GM12801 (cell line): Measurements from ENCODE around the gene ONECUT1.

ENCODE experiments used
- TF ChIP-seq, protein P1 (sequence below): IDR thresholded peaks from one replicate; pipeline ENCODE4 v1.5.1; 2011; ENCODE audit warnings: control low read depth; ENCODE audit not compliant: insufficient read length; ENCODE audit errors: extremely low read depth

Gene ONECUT1

DNA sequence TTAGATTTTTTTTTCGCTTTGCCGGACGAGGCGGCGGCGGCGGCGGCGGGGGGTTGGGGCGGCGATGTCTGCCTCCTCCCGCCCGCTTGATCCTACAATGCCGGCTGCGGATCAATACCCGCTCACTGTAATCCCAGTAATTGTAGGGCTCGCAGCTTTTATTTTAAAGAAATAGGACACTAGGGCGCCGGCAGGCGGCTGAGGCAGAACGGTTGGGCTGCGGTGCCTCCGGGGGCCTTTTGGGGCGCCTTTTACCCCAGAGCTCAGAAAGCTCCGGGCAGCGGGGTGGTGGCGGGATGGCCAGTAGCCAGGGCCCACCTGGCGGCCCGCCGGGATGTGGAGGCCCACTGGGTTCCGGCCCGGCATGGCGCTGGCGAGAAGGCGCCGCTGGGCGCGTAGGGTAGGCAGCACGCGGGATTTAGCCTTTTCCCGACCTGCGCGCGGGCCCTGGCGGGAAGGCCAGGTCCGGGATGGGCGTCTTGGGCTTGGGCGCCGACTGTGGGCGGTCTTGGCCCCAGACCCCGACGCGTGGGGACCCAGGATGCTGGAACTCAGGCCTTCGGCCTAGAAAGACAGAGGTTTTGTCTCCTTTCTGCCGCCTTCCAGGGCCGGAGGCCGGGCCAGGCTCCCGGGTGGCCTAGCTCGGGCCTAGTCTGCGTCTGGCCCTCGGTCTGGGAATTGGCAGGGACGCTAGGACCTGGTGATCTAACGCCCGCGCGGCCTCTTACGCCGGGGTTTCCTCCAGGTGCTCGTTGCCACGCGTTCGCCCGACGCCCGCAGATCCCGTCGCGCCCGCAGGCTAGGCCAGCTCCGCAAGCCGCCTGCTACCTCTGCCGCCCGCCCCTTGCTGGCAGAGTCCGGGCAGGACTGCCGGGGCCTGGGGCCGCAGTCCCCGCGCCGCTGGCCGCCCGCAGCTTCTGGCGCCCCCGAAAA lies 15.5 kb upstream of the ONECUT1 start:
- TF ChIP-seq, protein P1, sequence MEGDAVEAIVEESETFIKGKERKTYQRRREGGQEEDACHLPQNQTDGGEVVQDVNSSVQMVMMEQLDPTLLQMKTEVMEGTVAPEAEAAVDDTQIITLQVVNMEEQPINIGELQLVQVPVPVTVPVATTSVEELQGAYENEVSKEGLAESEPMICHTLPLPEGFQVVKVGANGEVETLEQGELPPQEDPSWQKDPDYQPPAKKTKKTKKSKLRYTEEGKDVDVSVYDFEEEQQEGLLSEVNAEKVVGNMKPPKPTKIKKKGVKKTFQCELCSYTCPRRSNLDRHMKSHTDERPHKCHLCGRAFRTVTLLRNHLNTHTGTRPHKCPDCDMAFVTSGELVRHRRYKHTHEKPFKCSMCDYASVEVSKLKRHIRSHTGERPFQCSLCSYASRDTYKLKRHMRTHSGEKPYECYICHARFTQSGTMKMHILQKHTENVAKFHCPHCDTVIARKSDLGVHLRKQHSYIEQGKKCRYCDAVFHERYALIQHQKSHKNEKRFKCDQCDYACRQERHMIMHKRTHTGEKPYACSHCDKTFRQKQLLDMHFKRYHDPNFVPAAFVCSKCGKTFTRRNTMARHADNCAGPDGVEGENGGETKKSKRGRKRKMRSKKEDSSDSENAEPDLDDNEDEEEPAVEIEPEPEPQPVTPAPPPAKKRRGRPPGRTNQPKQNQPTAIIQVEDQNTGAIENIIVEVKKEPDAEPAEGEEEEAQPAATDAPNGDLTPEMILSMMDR, result no peak

DNA sequence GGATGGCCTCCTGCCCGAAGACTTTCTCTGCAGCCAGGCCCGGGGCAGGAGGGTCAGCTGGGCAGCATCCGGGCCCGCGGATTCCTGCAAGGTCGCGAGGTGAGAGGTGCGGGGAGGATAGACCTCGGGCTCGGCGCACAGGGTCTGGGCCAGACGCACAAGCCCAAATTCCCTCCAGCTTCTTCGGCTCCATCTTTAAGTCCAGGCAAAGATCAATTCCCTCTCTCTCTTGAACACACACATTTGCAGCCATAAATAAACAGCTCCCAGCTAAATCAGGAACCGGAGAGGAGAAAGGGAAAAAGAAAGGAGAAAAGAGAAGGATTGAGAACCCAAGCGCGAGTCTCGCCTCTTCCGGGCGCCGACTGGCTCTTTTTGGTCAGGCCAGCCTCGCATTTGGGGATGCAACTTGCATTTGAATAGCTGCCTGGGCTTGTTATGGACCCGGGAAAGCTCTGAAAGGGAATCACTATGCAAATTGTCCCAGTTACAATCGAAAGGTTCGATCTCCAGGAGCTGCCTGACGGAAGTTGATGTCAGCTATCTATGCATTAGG lies 14.5 kb upstream of the ONECUT1 start:
- TF ChIP-seq, protein P1, result no peak

DNA sequence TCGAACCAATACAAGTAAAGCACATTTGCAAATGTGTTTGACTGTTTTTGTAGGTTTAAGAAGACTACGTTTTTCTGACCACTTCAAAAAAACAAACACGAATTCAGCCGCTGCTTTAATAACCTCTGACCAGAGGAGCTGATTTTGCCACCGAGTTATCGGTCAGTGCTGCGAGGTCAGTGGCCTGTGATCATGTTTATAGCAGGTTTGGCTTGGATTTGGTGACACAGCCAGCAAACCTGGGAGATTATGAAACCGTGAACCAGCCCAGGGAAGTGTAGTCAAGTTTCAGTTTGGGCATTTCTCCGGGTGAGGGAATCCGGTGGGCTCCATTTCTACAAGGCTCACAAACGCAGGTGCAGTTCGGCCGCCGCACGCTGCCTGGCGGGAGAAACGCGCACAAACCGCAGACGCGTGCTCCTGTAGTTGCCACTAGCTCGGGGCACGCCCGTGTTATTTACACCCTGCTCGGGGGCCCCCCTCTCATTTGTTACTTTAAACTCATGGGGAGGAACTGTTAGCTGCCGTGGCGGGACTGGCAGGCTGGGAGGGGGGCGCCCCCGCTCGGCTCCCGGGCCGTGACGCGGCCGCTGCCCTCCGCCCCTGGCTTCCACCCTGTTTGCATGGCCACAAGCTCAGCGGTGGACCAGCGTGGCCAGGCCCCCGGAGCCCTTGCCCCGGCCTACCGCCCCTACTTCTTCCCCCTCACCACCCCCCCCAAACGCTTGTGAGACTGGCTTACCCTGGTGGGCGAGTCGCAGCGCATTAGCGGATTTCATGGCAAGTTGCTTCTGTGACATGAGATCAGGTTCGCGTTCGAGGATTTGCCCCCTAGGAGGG lies 13.6 kb upstream of the ONECUT1 start:
- TF ChIP-seq, protein P1, result no peak

- TF ChIP-seq, protein P1, result no peak
Measured at GRCh38 chr15:52803108-52803466, 13.0 kb upstream of the ONECUT1 start.

GRCh38 chr15:52802110-52802509 lies 12.0 kb upstream of the ONECUT1 start:
- TF ChIP-seq, protein P1, result no peak

DNA sequence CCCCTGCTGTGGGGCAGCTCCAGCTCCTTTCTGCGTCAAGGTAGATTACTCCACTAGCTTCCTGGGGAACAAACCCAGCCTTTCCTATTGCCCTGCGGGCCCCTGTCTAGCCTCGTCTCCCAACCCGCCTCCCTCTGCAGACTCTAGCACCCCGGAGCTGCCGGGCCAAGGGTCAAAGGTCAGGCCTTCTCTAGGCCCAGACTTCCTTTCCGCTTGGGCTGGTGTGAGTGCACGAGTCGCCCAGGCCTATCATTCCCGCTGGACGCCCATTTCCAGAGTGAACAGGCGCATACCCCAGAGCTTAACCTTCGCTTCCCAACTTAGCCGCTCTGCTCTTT lies 11.6 kb upstream of the ONECUT1 start:
- TF ChIP-seq, protein P1, result no peak
